ENCODE results near the gene FBXL22. TPM values are rescaled to one million over a fixed set of nuclear protein-coding genes. Genes with fewer than 3 reads are reported as not detected.

The FBXL22 gene
- total and polyA plus RNA-seq, 2 of the 8 experiments (the other 6 are each of a cell fraction or from before 2014, with no cell fraction given) = 0.09 to 0.47 TPM

GRCh38 chr15:63604281-63604680, 7.1 kb downstream of the FBXL22 start (continued):
- TF ChIP-seq SAP30 (IDR thresholded peaks at IDR 0.05; ENCODE audit: insufficient read depth, insufficient replicate concordance, low read length) = no peak
- TF ChIP-seq BACH1 (IDR thresholded peaks at IDR 0.05; ENCODE audit: low read length) = no peak
- no peak for TF ChIP-seq MAFK (IDR thresholded peaks at IDR 0.05; ENCODE audit: low read depth, low read length)

Data from H1 (cell line).